ENCODE results near the gene TEX52.

Gene TEX52

GRCh38 chr12:2824541-2824940 is 32.3 kb downstream of the TEX52 start:
- Histone ChIP-seq H3K36me3 (ENCODE audit: low read length) (no peaks in the 10 kb centered on the region), H2AFZ (ENCODE audit: low read depth, low read length, severe bottlenecking) (no peak overlapping the region), H4K20me1 (ENCODE audit: low read depth, low read length) (no peaks in the 10 kb centered on the region), H3K4me2 (ENCODE audit: low read depth, low read length, poor library complexity, severe bottlenecking) (no peak overlapping the region), H3K27me3 (ENCODE audit: low read length) (no peaks in the 10 kb centered on the region), H3K9me2 (replicated peaks; ENCODE audit: insufficient read depth, low read length) (no peaks in the 10 kb centered on the region), H3K9ac (ENCODE audit: low read length) (no peak overlapping the region), H3K79me2 (ENCODE audit: insufficient read depth, low read length) (no peaks in the 10 kb centered on the region), H3K9me3 (ENCODE audit: insufficient read depth, low read length) (no peaks in the 10 kb centered on the region), H3K27ac (ENCODE audit: low read depth, low read length) (no peak overlapping the region), H3F3A (ENCODE audit: insufficient read depth) (no peaks in the 10 kb centered on the region), H3K4me3 (ENCODE audit: insufficient read depth, low read length, poor library complexity, severe bottlenecking) (no peak overlapping the region)
- TF ChIP-seq CTCF (IDR thresholded peaks at IDR 0.05; ENCODE audit: insufficient read depth, low read length, poor library complexity, severe bottlenecking): no peak
- no peak for TF ChIP-seq EZH2phosphoT487 (conservative IDR thresholded peaks at IDR 0.05; ENCODE audit: low read length)

- Histone ChIP-seq H3K36me3 (ENCODE audit: low read length) (no peaks in the 10 kb centered on the region), H3K27ac (ENCODE audit: low read depth, low read length) (no peak overlapping the region), H3K27me3 (ENCODE audit: low read length) (no peaks in the 10 kb centered on the region), H2AFZ (ENCODE audit: low read depth, low read length, severe bottlenecking) (no peak overlapping the region), H3K9me3 (ENCODE audit: insufficient read depth, low read length) (no peaks in the 10 kb centered on the region), H4K20me1 (ENCODE audit: low read depth, low read length) (no peaks in the 10 kb centered on the region), H3K9me2 (replicated peaks; ENCODE audit: insufficient read depth, low read length) (no peaks in the 10 kb centered on the region), H3K79me2 (ENCODE audit: insufficient read depth, low read length) (no peaks in the 10 kb centered on the region), H3F3A (ENCODE audit: insufficient read depth) (no peaks in the 10 kb centered on the region), H3K4me3 (ENCODE audit: insufficient read depth, low read length, poor library complexity, severe bottlenecking) (no peak overlapping the region), H3K4me2 (ENCODE audit: low read depth, low read length, poor library complexity, severe bottlenecking) (no peak overlapping the region), H3K9ac (ENCODE audit: low read length) (no peak overlapping the region)
- TF ChIP-seq EZH2phosphoT487 (conservative IDR thresholded peaks at IDR 0.05; ENCODE audit: low read length) (no peak), CTCF (IDR thresholded peaks at IDR 0.05; ENCODE audit: insufficient read depth, low read length, poor library complexity, severe bottlenecking) (no peak)
These were observed 33.4 kb downstream of the TEX52 start for GRCh38 chr12:2823483-2823882.

GRCh38 chr12:2820432-2820831 is 36.4 kb downstream of the TEX52 start:
- no peak overlapping the region for H3K4me3 ChIP-seq (ENCODE audit: insufficient read depth, low read length, poor library complexity, severe bottlenecking)

More at GRCh38 chr12:2820432-2820831, 36.4 kb downstream of the TEX52 start:
- H3K27ac ChIP-seq (ENCODE audit: low read depth, low read length): no peak overlapping the region
- H3K27me3 ChIP-seq (ENCODE audit: low read length): no peaks in the 10 kb centered on the region
- peaks cover 3% of the 10 kb centered on the region; the same call in 1 of the 2 replicates for H3K36me3 ChIP-seq (ENCODE audit: low read length)
- peaks cover 5% of the 10 kb centered on the region for H3K79me2 ChIP-seq (ENCODE audit: insufficient read depth, low read length)
- H3K9me3 ChIP-seq (ENCODE audit: insufficient read depth, low read length): no peaks in the 10 kb centered on the region
- H3K4me2 ChIP-seq (ENCODE audit: low read depth, low read length, poor library complexity, severe bottlenecking): no peak overlapping the region
- H2AFZ ChIP-seq (ENCODE audit: low read depth, low read length, severe bottlenecking): no peak overlapping the region
- H4K20me1 ChIP-seq (ENCODE audit: low read depth, low read length): no peaks in the 10 kb centered on the region
- TF ChIP-seq EZH2phosphoT487 (conservative IDR thresholded peaks at IDR 0.05; ENCODE audit: low read length) (no peak), CTCF (IDR thresholded peaks at IDR 0.05; ENCODE audit: insufficient read depth, low read length, poor library complexity, severe bottlenecking) (no peak)
- no peaks in the 10 kb centered on the region for H3F3A ChIP-seq (ENCODE audit: insufficient read depth)
- no peaks in the 10 kb centered on the region for H3K9me2 ChIP-seq (replicated peaks; ENCODE audit: insufficient read depth, low read length)
- H3K9ac ChIP-seq (ENCODE audit: low read length): no peak overlapping the region
